Progenitor cell of endocrine pancreas (in vitro differentiated cells): ENCODE data around the gene ERCC8. TPM values are rescaled to one million over a fixed set of nuclear protein-coding genes. Genes with fewer than 3 reads are reported as not detected.

Source experiments
- DNase-seq: peaks from one replicate; pipeline ENCODE4 v3.0.0; 2021; ENCODE audit warnings: low spot score; ENCODE audit not compliant: unreplicated experiment
- H3K27ac Mint-ChIP-seq: 2 replicates; pipeline ENCODE4 v1.8.0; 2021; ENCODE audit warnings: mild to moderate bottlenecking, moderate library complexity, mixed read lengths
- H3K27me3 Mint-ChIP-seq: 2 replicates; pipeline ENCODE4 v1.8.0; 2021; ENCODE audit warnings: mixed read lengths
- H3K36me3 Mint-ChIP-seq: 2 replicates; pipeline ENCODE4 v1.8.0; 2022; ENCODE audit warnings: mixed read lengths; ENCODE audit not compliant: insufficient read depth
- H3K4me1 Mint-ChIP-seq: 2 replicates; pipeline ENCODE4 v1.8.0; 2021; ENCODE audit warnings: low read depth, mixed read lengths
- H3K4me3 Mint-ChIP-seq: 2 replicates; pipeline ENCODE4 v1.8.0; 2021; ENCODE audit warnings: low read depth, mild to moderate bottlenecking, moderate library complexity, mixed read lengths
- H3K9me3 Mint-ChIP-seq: 2 replicates; pipeline ENCODE4 v1.8.0; 2021; ENCODE audit warnings: low read depth, mixed read lengths
- CTCF ChIP-seq: fragments of 200-600 bp; sonication (generic); IDR thresholded peaks from one replicate; pipeline ENCODE4 v1.5.0; 2021; ENCODE audit warnings: antibody characterized with exemption, mild to moderate bottlenecking; ENCODE audit not compliant: unreplicated experiment
- total RNA-seq: library from RNA; stranded (reverse); gene quantifications from 2 replicates; pipeline ENCODE4 v1.2.1, GENCODE V29; 2021

ERCC8 gene
- total RNA-seq, 1 donor from 2014 or later, result 18.2 TPM

- Mint-ChIP-seq H3K4me1 (no peaks in the 10 kb centered on the region), H3K27me3 (no peaks in the 10 kb centered on the region), H3K9me3 (no peaks in the 10 kb centered on the region), H3K27ac (no peak overlapping the region), H3K36me3 (peaks cover 32% of the 10 kb centered on the region), H3K4me3 (no peak overlapping the region)
- no peak for TF ChIP-seq CTCF
- no peak for DNase-seq
Measured at GRCh38 chr5:60893521-60893920, 51.3 kb downstream of the ERCC8 start.

DNA sequence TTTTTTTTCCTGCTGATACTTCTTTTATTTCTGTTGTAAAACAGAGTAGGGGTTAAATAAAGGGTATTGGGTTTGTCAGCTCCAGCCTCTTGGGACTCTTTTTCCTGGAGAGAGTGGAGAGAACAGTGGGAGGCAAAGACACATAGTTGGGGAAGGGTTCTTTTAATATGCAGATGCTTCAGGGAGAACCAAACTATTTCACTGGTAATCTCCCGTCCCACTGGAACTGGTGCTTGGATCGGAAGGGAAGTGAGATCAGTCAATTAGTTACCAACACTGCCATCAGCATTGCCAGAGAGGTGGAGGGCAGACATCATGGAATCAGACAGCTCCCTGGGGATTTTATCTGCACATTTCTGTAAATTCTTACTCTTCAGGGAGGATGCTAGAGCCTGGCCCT, 53.2 kb downstream of the ERCC8 start:
- Mint-ChIP-seq H3K4me1 (no peaks in the 10 kb centered on the region), H3K9me3 (no peaks in the 10 kb centered on the region), H3K27ac (no peak overlapping the region), H3K36me3 (peaks cover 29% of the 10 kb centered on the region), H3K4me3 (no peak overlapping the region), H3K27me3 (no peaks in the 10 kb centered on the region)
- no peak for TF ChIP-seq CTCF
- no peak for DNase-seq

GRCh38 chr5:60888359-60889061, 56.4 kb downstream of the ERCC8 start:
- H3K27me3 Mint-ChIP-seq, result no peaks in the 10 kb centered on the region
- peaks cover 1% of the 10 kb centered on the region for H3K4me1 Mint-ChIP-seq
- TF ChIP-seq CTCF, result no peak
- peaks cover 30% of the 10 kb centered on the region for H3K36me3 Mint-ChIP-seq
- no peaks in the 10 kb centered on the region for H3K9me3 Mint-ChIP-seq
- H3K27ac Mint-ChIP-seq, result no peak overlapping the region
- no peak overlapping the region for H3K4me3 Mint-ChIP-seq
- DNase-seq, result no peak

- DNase-seq, result no peak
- TF ChIP-seq CTCF, result no peak
- peaks cover under 1% of the 10 kb centered on the region for H3K9me3 Mint-ChIP-seq
- H3K4me1 Mint-ChIP-seq, result peaks cover 1% of the 10 kb centered on the region
- peaks cover 27% of the 10 kb centered on the region for H3K36me3 Mint-ChIP-seq
- H3K27me3 Mint-ChIP-seq, result no peaks in the 10 kb centered on the region
- H3K27ac Mint-ChIP-seq, result no peak overlapping the region
- no peak overlapping the region for H3K4me3 Mint-ChIP-seq
Measured at GRCh38 chr5:60887746-60888145, 57.1 kb downstream of the ERCC8 start.

DNA sequence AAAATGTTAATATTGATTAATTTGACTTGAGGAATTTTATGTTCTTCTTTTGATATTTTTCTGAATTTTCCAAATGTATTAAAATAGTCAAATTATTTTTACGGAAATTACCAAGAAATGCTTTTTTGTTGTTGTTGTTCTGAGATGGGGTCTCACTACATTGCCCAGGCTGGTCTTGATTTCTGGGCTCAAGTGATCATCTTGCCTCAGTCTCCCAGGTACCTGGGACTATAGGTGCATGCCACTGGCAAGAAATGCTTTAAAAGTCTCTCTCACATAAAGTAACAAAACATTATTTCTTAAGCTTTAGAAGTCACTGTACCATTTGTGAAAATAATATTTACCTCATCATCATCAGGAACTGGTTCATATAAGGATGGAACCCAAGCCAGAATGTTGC, 57.8 kb downstream of the ERCC8 start:
- DNase-seq, result no peak
- Mint-ChIP-seq H3K4me3 (no peak overlapping the region), H3K36me3 (peaks cover 29% of the 10 kb centered on the region)

More for the DNA sequence above, 57.8 kb downstream of the ERCC8 start:
- Mint-ChIP-seq H3K9me3 (peaks cover 4% of the 10 kb centered on the region), H3K27ac (no peak overlapping the region), H3K27me3 (no peaks in the 10 kb centered on the region), H3K4me1 (peaks cover 1% of the 10 kb centered on the region)
- no peak for TF ChIP-seq CTCF
